ENCODE data around the gene NEDD4L.

The NEDD4L gene

GRCh38 chr18:58438958-58439300 lies 394.9 kb downstream of the NEDD4L start:
- DNase-seq, result no peak

- DNase-seq, result no peak
Observed at GRCh38 chr18:58443671-58444070, 399.6 kb downstream of the NEDD4L start.

GRCh38 chr18:58446391-58447060 lies 402.5 kb downstream of the NEDD4L start:
- DNase-seq, result no peak

GRCh38 chr18:58447402-58448095 lies 403.5 kb downstream of the NEDD4L start:
- no peak for DNase-seq

- no peak for DNase-seq
Observed at GRCh38 chr18:58449464-58449863, 405.4 kb downstream of the NEDD4L start.

Data from hippocampal formation (tissue), 2 donors.